Activated B cell treated with CpG ODN at 0.5 μM for 24 hours (primary cell): Measurements from ENCODE around the gene UGCG. TPM values are rescaled to one million over a fixed set of nuclear protein-coding genes. Genes with fewer than 3 reads are reported as not detected.

Source experiments
- total RNA-seq: library from RNA; stranded (reverse); gene quantifications from 2 replicates; pipeline ENCODE4 v1.2.3, GENCODE V29; 2022

The UGCG gene
- total RNA-seq, 1 donor from 2014 or later, result 111 TPM

Other genes with a start within 250 kb of the UGCG start
- 9.3 and 10.2 TPM in 2 replicates for gene GNG10, start 235.2 kb upstream of the UGCG start, total RNA-seq
- gene SHOC1, start 101.9 kb upstream of the UGCG start, total RNA-seq, result not detected in 2 replicates